Esophagus (tissue), 2 donors: ENCODE results near the gene HES6. TPM values are rescaled to one million over a fixed set of nuclear protein-coding genes. Genes with fewer than 3 reads are reported as not detected.

Experiments
- H3K27ac ChIP-seq, 2 donors: one replicate each; pipeline ENCODE4 v1.5.1; 2013; ENCODE audit warnings: low read depth in 2 of 2, mild to moderate bottlenecking in 2 of 2, inconsistent platforms in 1 of 2, low read length in 1 of 2, moderate library complexity in 1 of 2
- H3K27me3 ChIP-seq, 2 donors: one replicate each; pipeline ENCODE4 v1.6.1; 2013; ENCODE audit warnings: low read length in 2 of 2, control low read depth in 1 of 2, mild to moderate bottlenecking in 1 of 2; ENCODE audit not compliant: insufficient read depth in 2 of 2, control insufficient read depth in 1 of 2
- H3K36me3 ChIP-seq, 2 donors: one replicate each; pipeline ENCODE4 v1.6.1; 2013; ENCODE audit warnings: low read length in 1 of 2; ENCODE audit not compliant: control insufficient read depth in 2 of 2, insufficient read depth in 2 of 2
- H3K4me1 ChIP-seq, 2 donors: one replicate each; pipeline ENCODE4 v1.6.1; 2013; ENCODE audit warnings: low read length in 1 of 2; ENCODE audit not compliant: control insufficient read depth in 2 of 2, insufficient read depth in 2 of 2
- H3K4me3 ChIP-seq, 2 donors: one replicate each; pipeline ENCODE4 v1.5.1; 2013; ENCODE audit warnings: low read length in 2 of 2, mild to moderate bottlenecking in 2 of 2, low read depth in 1 of 2, moderate library complexity in 1 of 2
- H3K9me3 ChIP-seq, 2 donors: one replicate each; pipeline ENCODE4 v1.6.1; 2013; ENCODE audit warnings: mild to moderate bottlenecking in 2 of 2, low read depth in 1 of 2, low read length in 1 of 2, moderate library complexity in 1 of 2; ENCODE audit not compliant: control insufficient read depth in 2 of 2, insufficient read depth in 1 of 2
- WGBS, 2 donors: extraction: QIAGEN DNeasy Blood & Tissue Kit; methylation state at CpG; one replicate each; pipeline ENCODE4 v1.1.7; 2013; 5-methylcytosine and 5-hydroxymethylcytosine counted together
- polyA plus RNA-seq, 2 donors: library from polyadenylated mRNA; stranded (reverse); fragments of 200-250 nt; gene quantifications; one replicate each; pipeline ENCODE4 v1.2.3, GENCODE V29; 2013
- donor health status: healthy with polysubstance abuse.
- donor health status: Bipolar disorder and iron deficiency.

The HES6 gene
- polyA plus RNA-seq: 1 to 10 TPM; 2.5 to 3.0 TPM

- H3K27ac ChIP-seq: peak within 1 kb of the TSS in 1 of 2 donors; percentile 35
Measured at GRCh38 chr2:238239863-238240756, at the start of gene HES6. Gene HES6, minus strand, starts transcription at chr2:238240038. Its CDS starts 133 bp downstream, at chr2:238239905.

GRCh38 chr2:238289574-238289973 is 49.7 kb upstream of the HES6 start:
- 27 to 31% methylated on average over 13 of the region's 13 CpGs for WGBS, 2 donors
- no peaks in the 10 kb centered on the region for H3K27me3 ChIP-seq
- peak overlapping the region in 1 of 2 donors; percentile 69 for H3K4me3 ChIP-seq
- no peaks in the 10 kb centered on the region for H3K9me3 ChIP-seq
- no peaks in the 10 kb centered on the region for H3K36me3 ChIP-seq
- peak overlapping the region; percentile 96 to 98 for H3K27ac ChIP-seq
- peaks cover 8 to 30% of the 10 kb centered on the region in 2 donors for H3K4me1 ChIP-seq

More at GRCh38 chr2:238239863-238240756, at the start of gene HES6:
- H3K4me1 ChIP-seq: peaks cover 0 to 14% of the 10 kb centered on the region in 2 donors
- H3K27me3 ChIP-seq: no peaks in the 10 kb centered on the region
- peak within 1 kb of the TSS; percentile 67 to 69 for H3K4me3 ChIP-seq
- peaks cover 0 to 3% of the 10 kb centered on the region in 2 donors for H3K9me3 ChIP-seq
- WGBS, 2 donors: 1% methylated on average over 90 to 105 of the region's 105 CpGs
- peaks cover 0 to 5% of the 10 kb centered on the region in 2 donors for H3K36me3 ChIP-seq

DNA sequence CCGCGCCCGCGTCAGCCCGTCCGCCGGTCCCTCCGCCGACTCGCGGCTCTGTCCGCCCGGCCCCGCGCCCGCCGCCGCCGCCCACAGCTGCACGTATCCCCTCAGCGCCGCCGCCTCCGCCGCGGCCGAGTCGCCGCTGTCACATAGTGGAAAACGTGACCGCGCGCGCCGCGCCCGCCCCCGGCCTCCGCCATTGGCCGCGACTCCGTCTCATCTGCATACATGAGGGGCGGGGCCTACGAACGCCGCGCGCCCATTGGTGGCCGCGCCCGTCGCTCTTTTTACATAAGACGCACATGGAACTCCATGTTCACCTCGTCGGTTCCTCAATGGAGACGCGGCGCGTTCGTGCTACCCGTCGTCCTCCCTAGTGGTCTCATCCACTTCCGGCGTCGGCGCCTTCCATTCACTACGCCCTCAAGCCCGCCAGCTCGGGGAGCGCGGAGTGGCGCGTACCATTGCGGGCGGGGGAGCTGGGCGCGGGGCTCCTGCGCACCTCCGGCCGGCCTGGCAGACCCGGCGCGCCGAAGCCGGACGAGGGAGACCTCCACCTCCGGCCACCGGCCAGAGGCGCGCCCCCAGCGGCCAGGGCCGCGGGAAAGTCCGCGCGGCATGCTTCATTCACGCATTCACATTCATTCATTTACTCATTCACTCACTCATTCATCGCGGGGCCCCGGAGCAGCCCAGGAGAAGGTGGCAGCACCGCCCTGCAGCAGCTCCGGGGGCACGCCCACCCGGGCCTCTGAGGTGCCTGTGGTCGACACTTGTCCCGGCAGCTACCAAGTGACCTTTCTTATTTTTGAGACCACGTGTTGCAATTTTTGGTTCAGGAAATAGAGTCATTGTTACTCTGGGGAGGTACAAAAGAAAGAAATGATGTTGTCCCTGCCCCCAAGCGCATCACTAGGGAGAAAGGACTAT is 49.1 kb upstream of the HES6 start:
- H3K36me3 ChIP-seq: no peaks in the 10 kb centered on the region
- H3K4me3 ChIP-seq: peak overlapping the region; percentile 69 to 83
- WGBS, 2 donors: 0 to 1% methylated on average over 71 to 108 of the region's 108 CpGs
- H3K4me1 ChIP-seq: peaks cover 10 to 31% of the 10 kb centered on the region in 2 donors
- H3K9me3 ChIP-seq: no peaks in the 10 kb centered on the region
- H3K27ac ChIP-seq: peak overlapping the region; percentile 98 to 99
- H3K27me3 ChIP-seq: no peaks in the 10 kb centered on the region

DNA sequence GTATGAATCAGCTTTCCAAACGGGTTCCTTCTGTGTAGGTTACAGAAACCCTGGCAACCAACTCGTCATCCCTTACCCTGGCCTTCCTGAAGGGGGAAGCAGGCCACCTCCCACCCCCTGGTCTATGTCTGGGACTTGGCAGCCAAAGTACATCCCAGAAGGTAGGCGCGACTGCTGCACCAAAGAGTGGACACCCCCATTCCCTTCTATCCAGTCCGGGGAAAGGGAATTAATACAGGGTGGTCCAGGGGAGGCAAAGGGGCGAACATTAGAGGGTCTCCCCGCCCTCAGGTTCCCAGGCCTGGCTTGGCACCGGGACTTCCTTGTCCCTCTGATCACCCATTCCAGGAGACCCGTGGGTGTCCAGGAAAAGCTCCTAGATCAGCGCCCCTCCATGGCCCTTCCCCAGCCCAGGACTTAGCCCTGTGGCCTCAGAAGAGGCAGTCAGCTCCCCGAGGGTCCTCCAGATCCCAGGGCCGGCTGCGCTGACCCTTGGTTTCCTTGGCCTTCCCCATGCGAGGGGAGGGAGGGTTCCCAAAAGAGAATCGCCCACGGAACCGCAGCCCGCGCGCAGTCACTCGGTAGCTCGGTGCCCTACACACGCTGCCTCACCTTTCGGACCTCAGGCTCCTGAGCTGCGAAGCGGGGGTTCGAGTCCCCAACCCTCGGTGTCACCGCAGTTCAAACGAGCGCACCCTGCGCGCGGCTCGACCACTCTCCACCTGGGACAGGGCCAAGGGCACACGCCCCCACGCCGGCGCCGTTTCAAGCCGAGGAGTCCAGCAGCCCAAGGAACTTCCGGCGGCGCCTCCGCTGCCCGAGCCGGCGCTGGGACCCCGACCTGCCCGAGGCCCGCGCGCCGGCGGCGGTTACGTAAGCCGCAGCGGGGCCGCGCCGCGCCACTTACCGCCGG is 48.2 kb upstream of the HES6 start, which contains the start of gene PER2:
Gene PER2 (minus strand): TSS at position 874 of the 913 bp plus-strand sequence. CDS start 10,674 bp downstream, outside the sequence.
- 1% methylated on average over 57 to 65 of the region's 65 CpGs for WGBS, 2 donors
- Histone ChIP-seq H3K27ac (peak within 1 kb of the TSS; percentile 98 to 99), H3K9me3 (no peaks in the 10 kb centered on the region), H3K27me3 (no peaks in the 10 kb centered on the region), H3K36me3 (no peaks in the 10 kb centered on the region), H3K4me1 (peaks cover 13 to 31% of the 10 kb centered on the region in 2 donors), H3K4me3 (peak within 1 kb of the TSS; percentile 69 to 83)

DNA sequence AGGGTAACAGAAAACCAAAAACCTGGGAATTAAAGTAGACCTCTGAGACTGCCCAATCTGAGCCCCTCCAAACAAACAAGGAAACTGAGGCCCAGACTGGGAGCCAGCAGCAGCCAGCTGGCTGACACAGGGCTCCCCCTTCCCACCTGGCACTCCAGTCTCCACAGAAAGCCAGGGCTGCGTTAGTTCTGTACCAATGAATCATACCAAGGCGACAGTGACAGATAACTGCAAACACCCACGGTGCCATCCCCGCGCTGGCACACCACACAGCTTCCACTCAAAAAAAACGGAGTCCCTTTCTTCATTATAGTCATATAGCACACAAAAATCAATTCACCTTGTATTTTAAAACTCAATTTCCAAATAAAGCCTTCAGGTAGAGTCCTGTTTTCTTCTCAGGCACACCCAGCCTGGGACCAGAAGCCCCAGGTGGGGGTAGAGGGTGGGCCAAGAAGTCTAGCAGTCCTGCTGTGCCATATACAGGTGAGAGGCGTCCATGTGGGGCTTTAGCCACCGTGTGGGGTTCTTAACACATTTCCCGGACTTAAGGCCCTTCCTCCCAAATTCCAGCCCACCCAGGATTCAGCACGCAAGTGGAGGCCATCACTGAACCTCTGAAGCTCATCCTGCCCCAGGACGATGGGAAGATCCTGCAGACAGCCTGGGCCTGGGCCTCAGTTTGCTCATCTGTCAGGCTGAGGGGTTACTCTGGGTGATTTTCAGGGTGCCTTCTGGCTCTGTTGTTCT is 47.3 kb upstream of the HES6 start:
- H3K36me3 ChIP-seq: peaks cover 0 to 3% of the 10 kb centered on the region in 2 donors

DNA sequence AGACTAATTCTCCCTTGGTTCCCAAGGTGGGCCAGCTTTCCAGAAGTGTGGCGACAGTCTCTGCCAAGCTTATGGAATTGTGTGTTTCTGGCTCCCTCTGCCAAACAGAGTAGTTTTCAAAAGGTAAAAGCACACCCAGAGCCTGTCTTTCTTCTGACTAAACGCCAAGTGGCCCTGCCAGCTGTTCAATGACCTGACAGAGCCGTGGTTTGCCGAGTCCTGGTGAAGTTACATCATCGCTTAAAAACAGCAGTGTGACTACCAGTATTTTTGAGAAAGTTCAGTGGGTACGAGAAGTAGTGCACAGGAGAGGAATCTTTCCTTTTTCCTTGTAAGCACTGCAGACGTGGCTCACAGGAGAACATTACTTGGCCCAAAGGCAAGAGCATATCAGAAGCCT is 46.7 kb upstream of the HES6 start:
- Histone ChIP-seq H3K27me3 (no peaks in the 10 kb centered on the region), H3K9me3 (no peaks in the 10 kb centered on the region), H3K4me1 (peaks cover 18 to 39% of the 10 kb centered on the region in 2 donors), H3K4me3 (peak overlapping the region in 1 of 2 donors; percentile 69), H3K27ac (peak overlapping the region; percentile 98 to 99), H3K36me3 (peaks cover 0 to 5% of the 10 kb centered on the region in 2 donors)
- 23 to 32% methylated on average over 7 of the region's 7 CpGs for WGBS, 2 donors

More for the DNA sequence above, 47.3 kb upstream of the HES6 start:
- H3K9me3 ChIP-seq: no peaks in the 10 kb centered on the region
- no peaks in the 10 kb centered on the region for H3K27me3 ChIP-seq
- peak overlapping the region; percentile 98 to 99 for H3K27ac ChIP-seq
- H3K4me3 ChIP-seq: peak overlapping the region; percentile 23 to 69
- WGBS, 2 donors: 36 to 38% methylated on average over 11 of the region's 11 CpGs
- peaks cover 14 to 35% of the 10 kb centered on the region in 2 donors for H3K4me1 ChIP-seq

DNA sequence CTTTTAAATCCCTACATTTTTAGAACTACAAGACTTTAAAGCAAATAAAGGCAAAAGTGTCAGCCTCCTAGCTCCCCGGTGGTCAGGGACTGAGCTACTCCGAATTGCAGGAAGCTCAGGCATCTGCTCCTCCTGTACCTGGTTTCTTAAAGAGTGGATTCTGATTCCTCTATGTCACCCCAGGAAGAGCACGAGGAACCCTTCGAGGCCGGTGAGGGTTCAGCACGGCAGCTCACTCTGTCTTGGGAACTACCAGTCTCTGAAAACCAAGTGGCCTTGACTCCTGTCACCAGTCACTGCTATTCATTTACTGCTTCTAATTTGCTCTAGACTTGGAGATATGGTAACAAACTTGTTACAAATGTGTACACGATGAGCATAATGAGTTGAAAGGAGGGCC is 46.3 kb upstream of the HES6 start:
- Histone ChIP-seq H3K27ac (peak overlapping the region; percentile 98 to 99), H3K4me1 (peaks cover 18 to 35% of the 10 kb centered on the region in 2 donors), H3K4me3 (no peak overlapping the region), H3K27me3 (no peaks in the 10 kb centered on the region), H3K36me3 (peaks cover 0 to 5% of the 10 kb centered on the region in 2 donors), H3K9me3 (no peaks in the 10 kb centered on the region)
- WGBS, 2 donors: 24% methylated on average over 7 of the region's 7 CpGs

GRCh38 chr2:238285653-238286082 is 45.8 kb upstream of the HES6 start:
- Histone ChIP-seq H3K27ac (peak overlapping the region; percentile 98 to 99), H3K9me3 (no peaks in the 10 kb centered on the region), H3K27me3 (no peaks in the 10 kb centered on the region), H3K36me3 (peaks cover 0 to 5% of the 10 kb centered on the region in 2 donors), H3K4me3 (no peak overlapping the region), H3K4me1 (peaks cover 18 to 31% of the 10 kb centered on the region in 2 donors)
- 21 to 23% methylated on average over 7 of the region's 7 CpGs for whole genome bisulfite sequencing, 2 donors
